Cardiac muscle cell (in vitro differentiated cells and primary cell): ENCODE measurements around the gene DOCK4. TPM values are rescaled to one million over a fixed set of nuclear protein-coding genes. Genes with fewer than 3 reads are reported as not detected.

Source experiments
- DNase-seq, 2 donors: peaks; one replicate each; pipeline versions ENCODE4 v3.0.0 to v3.0.0-alpha.2; 2010 to 2017; ENCODE audit warnings: low read depth in 1 of 2, low spot score in 1 of 2
- H3K27ac ChIP-seq: fragments of 200-600 bp; sonication (generic); 2 replicates; pipeline ENCODE4 v1.5.1; 2016
- H3K27me3 ChIP-seq: fragments of 200-600 bp; sonication (generic); 2 replicates; pipeline ENCODE4 v1.6.0; 2016; ENCODE audit warnings: control low read depth
- H3K36me3 ChIP-seq: fragments of 200-600 bp; sonication (generic); 2 replicates; pipeline ENCODE4 v1.5.1; 2016; ENCODE audit warnings: control low read depth
- H3K4me1 ChIP-seq: fragments of 200-600 bp; sonication (generic); 2 replicates; pipeline ENCODE4 v1.8.1; 2017; ENCODE audit warnings: low read depth, mild to moderate bottlenecking, mixed run types
- H3K4me3 ChIP-seq: fragments of 200-600 bp; sonication (generic); 2 replicates; pipeline ENCODE4 v1.5.1; 2016; ENCODE audit warnings: mild to moderate bottlenecking
- H3K9me3 ChIP-seq: fragments of 200-600 bp; sonication (generic); 2 replicates; pipeline ENCODE4 v1.5.1; 2017; ENCODE audit warnings: low read depth, mild to moderate bottlenecking, control low read depth
- polyA plus RNA-seq: library from polyadenylated mRNA; unstranded; fragments of >200 nt; fragmentation: Nextera tagmentation; extraction: Ambion mirVana; gene quantifications from 2 replicates; pipeline ENCODE4 v1.2.1, GENCODE V29; 2016
- total RNA-seq: library from RNA; depleted of rRNA; stranded (reverse); fragments of >200 nt; gene quantifications from 2 replicates; pipeline ENCODE4 v1.2.3, GENCODE V29; 2016
- TF ChIP-seq, protein P1 (sequence below): IDR thresholded peaks from 2 replicates; pipeline ENCODE4 v1.5.1; 2012; ENCODE audit warnings: low read depth, mild to moderate bottlenecking, low read length

DOCK4 gene
- total and polyA plus RNA-seq, 2 experiments from 2014 or later, result 5.3 to 11.4 TPM

DNA sequence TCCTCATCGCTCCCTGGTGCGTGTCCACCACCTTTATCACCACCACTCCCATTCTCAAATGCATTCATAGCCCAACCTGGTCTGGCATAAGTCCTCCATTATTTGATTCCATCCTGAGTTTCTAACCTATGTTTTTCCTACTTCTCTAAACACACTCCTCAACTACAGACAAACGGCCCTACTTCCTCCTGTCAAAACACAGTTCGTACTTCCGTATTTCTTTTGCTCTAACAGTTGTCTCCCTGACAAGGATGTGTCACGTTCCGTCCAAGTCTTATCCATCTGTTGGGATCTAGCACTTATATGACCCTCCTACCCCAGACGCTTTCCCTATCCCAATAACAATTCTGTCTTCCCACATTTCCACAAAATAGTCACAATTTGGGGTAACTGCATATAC, 46.8 kb downstream of the DOCK4 start:
- H3K4me1 ChIP-seq, result peaks cover 15% of the 10 kb centered on the region
- DNase-seq, result no peak
- H3K27me3 ChIP-seq, result no peaks in the 10 kb centered on the region
- H3K9me3 ChIP-seq, result no peaks in the 10 kb centered on the region
- H3K27ac ChIP-seq, result no peak overlapping the region
- no peak overlapping the region for H3K4me3 ChIP-seq
- H3K36me3 ChIP-seq, result no peaks in the 10 kb centered on the region
- TF ChIP-seq, protein P1, sequence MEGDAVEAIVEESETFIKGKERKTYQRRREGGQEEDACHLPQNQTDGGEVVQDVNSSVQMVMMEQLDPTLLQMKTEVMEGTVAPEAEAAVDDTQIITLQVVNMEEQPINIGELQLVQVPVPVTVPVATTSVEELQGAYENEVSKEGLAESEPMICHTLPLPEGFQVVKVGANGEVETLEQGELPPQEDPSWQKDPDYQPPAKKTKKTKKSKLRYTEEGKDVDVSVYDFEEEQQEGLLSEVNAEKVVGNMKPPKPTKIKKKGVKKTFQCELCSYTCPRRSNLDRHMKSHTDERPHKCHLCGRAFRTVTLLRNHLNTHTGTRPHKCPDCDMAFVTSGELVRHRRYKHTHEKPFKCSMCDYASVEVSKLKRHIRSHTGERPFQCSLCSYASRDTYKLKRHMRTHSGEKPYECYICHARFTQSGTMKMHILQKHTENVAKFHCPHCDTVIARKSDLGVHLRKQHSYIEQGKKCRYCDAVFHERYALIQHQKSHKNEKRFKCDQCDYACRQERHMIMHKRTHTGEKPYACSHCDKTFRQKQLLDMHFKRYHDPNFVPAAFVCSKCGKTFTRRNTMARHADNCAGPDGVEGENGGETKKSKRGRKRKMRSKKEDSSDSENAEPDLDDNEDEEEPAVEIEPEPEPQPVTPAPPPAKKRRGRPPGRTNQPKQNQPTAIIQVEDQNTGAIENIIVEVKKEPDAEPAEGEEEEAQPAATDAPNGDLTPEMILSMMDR, result no peak

DNA sequence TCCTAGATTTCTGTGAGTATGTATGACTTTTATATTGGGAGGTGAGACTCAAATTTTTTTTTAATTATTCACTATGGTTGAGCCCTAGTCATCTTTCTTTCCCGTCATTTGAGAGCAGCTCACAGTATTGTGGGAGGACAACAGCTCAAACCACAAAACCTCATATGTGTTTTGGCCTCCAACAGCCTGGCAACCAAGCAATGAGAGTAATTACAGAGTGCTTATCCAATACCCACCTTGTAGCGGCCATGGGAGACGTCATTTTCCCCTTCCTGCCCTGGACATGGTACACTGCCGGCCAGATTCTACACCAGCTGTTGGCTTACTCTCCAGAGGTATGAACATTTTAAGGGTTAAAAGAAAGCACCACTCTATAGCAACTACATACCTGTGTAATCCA, 49.1 kb downstream of the DOCK4 start:
- peak in 1 of 2 donors; percentile 92 for DNase-seq
- TF ChIP-seq, protein P1, result no peak
- Histone ChIP-seq H3K4me3 (no peak overlapping the region), H3K27ac (no peak overlapping the region), H3K27me3 (no peaks in the 10 kb centered on the region), H3K36me3 (no peaks in the 10 kb centered on the region), H3K4me1 (peaks cover 14% of the 10 kb centered on the region), H3K9me3 (no peaks in the 10 kb centered on the region)

DNA sequence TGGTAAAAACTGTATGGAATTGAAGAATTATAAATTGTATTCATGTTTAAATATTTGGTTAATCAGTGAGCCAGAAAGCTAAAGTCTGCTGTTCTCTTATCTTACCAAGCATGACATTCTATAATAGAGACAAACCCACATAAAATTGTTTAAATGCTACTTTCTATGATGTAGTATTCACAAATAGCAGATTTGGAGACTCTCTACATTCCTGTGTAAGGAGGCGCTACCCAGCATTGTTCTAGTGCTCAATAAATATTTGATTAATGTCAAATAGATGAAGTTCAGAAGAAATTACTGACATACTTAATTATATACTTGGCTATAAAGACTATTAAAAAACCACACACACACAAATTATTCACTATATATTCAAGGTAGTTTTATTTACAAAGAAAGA, 49.8 kb downstream of the DOCK4 start:
- no peak overlapping the region for H3K4me3 ChIP-seq
- TF ChIP-seq, protein P1, result no peak
- H3K9me3 ChIP-seq, result no peaks in the 10 kb centered on the region
- no peaks in the 10 kb centered on the region for H3K27me3 ChIP-seq
- no peaks in the 10 kb centered on the region for H3K36me3 ChIP-seq
- H3K4me1 ChIP-seq, result peaks cover 7% of the 10 kb centered on the region
- no peak overlapping the region for H3K27ac ChIP-seq
- no peak for DNase-seq

DNA sequence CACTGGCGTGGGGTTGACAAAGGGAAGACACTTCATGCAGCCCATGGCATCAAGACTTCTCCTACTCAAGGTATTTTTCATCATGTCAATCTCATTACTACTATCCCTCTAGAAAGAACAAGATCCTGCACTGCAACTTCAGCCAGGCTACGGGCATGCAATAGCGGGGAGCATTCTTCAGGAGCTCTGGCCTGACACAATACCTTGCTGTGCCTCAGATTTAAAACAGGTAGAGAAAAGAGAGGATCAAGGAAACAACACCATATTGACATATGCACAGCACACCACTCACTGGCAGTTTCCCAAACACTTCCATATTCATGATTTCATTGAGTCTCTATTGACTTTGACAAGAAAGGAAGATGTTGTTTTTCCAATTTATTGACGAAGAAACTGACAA, 51.5 kb downstream of the DOCK4 start:
- Histone ChIP-seq H3K4me3 (no peak overlapping the region), H3K9me3 (no peaks in the 10 kb centered on the region), H3K27me3 (no peaks in the 10 kb centered on the region), H3K27ac (no peak overlapping the region), H3K4me1 (peaks cover 1% of the 10 kb centered on the region), H3K36me3 (no peaks in the 10 kb centered on the region)
- no peak for DNase-seq
- TF ChIP-seq, protein P1, result no peak

GRCh38 chr7:112152186-112152585, 54.0 kb downstream of the DOCK4 start:
- H3K27me3 ChIP-seq, result no peaks in the 10 kb centered on the region
- H3K4me3 ChIP-seq, result no peak overlapping the region
- no peaks in the 10 kb centered on the region for H3K4me1 ChIP-seq
- H3K9me3 ChIP-seq, result no peaks in the 10 kb centered on the region
- no peak overlapping the region for H3K27ac ChIP-seq
- no peaks in the 10 kb centered on the region for H3K36me3 ChIP-seq
- TF ChIP-seq, protein P1, result no peak
- DNase-seq, result no peak
